ENCODE results near the gene MRPL47. TPM values are rescaled to one million over a fixed set of nuclear protein-coding genes. Genes with fewer than 3 reads are reported as not detected.

MRPL47 gene
- total and polyA plus RNA-seq, 3 donors from 2014 or later, result 30.0 to 88.6 (median 36.1) TPM

DNA sequence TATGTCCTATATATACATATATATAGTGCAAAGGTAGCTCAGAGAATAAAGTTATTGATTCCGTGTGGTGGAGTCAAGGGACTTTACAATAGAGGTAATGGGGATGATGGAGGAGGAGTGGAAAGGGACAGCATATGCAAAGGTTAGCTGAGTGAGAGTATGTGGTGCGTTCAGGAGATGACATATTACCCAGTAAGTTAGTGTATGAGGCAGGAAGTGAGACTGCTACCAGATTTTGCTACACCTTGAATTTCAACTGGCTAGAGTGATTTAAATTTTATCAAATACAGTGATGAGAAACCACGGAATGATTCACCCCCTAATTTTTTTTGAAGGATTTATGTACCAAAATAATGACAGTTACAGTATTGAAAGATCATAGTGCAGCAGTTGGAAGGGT lies 38.9 kb downstream of the MRPL47 start:
- H3K9me3 ChIP-seq, result no peaks in the 10 kb centered on the region
- H3K4me1 ChIP-seq, result peaks cover 4% of the 10 kb centered on the region
- H3K4me3 ChIP-seq, result no peak overlapping the region
- WGBS, 2 donors, result 83% methylated on average over 3 of the region's 3 CpGs
- no peak for DNase-seq
- H3K27ac ChIP-seq, result no peak overlapping the region
- TF ChIP-seq, protein P1, sequence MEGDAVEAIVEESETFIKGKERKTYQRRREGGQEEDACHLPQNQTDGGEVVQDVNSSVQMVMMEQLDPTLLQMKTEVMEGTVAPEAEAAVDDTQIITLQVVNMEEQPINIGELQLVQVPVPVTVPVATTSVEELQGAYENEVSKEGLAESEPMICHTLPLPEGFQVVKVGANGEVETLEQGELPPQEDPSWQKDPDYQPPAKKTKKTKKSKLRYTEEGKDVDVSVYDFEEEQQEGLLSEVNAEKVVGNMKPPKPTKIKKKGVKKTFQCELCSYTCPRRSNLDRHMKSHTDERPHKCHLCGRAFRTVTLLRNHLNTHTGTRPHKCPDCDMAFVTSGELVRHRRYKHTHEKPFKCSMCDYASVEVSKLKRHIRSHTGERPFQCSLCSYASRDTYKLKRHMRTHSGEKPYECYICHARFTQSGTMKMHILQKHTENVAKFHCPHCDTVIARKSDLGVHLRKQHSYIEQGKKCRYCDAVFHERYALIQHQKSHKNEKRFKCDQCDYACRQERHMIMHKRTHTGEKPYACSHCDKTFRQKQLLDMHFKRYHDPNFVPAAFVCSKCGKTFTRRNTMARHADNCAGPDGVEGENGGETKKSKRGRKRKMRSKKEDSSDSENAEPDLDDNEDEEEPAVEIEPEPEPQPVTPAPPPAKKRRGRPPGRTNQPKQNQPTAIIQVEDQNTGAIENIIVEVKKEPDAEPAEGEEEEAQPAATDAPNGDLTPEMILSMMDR (IDR thresholded peaks at IDR 0.05), result no peak
- TF ChIP-seq POLR2A (IDR thresholded peaks at IDR 0.05), result no peak
- no peaks in the 10 kb centered on the region for H3K36me3 ChIP-seq (ENCODE audit: low read depth, missing control alignments)
- intact Hi-C loops (cut with DNase I; ENCODE audit: low total_unique reads), result no loop called here
- no peaks in the 10 kb centered on the region for H3K27me3 ChIP-seq

DNA sequence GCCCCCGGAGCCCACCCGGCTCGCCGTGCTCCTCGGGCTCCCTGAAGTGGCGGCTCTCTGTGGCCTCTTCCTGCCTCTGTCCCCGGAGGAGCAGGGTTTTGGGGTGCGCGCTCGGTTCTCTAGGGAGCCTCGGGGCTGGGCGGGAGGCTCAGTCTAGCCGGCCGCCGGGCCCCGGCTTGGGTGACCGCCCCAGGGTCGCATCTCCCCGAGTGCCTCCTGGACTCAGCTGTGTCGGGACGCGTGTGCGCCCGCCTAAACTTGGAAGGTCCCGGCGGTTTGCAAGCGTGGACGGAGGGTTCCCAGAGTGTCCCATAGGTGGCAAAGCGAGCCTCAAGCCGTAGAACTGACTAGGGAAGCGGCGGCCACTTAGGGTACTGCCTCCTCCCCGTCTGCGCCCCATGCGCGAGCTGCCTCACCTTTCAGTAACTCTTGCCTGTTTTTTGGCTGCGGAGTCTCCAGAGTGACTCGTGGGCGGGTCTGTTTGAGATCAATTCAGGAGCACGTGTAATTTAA lies 41.1 kb downstream of the MRPL47 start:
- WGBS, 2 donors, result 0% methylated on average over 9 to 40 of the region's 40 CpGs
- H3K27ac ChIP-seq, result peak overlapping the region; percentile 91 to 93
- peak; percentile 76 for DNase-seq
- intact Hi-C loops (cut with DNase I; ENCODE audit: low total_unique reads), result no loop called here
- peaks cover 4% of the 10 kb centered on the region for H3K4me1 ChIP-seq
- no peaks in the 10 kb centered on the region for H3K27me3 ChIP-seq
- H3K4me3 ChIP-seq, result peak overlapping the region; percentile 85 to 93
- H3K36me3 ChIP-seq (ENCODE audit: low read depth, missing control alignments), result no peaks in the 10 kb centered on the region
- H3K9me3 ChIP-seq, result no peaks in the 10 kb centered on the region
- TF ChIP-seq POLR2A (IDR thresholded peaks at IDR 0.05), result no peak
- TF ChIP-seq, protein P1 (IDR thresholded peaks at IDR 0.05), result peak in 2 of 3 experiments; percentile 42 to 45

DNA sequence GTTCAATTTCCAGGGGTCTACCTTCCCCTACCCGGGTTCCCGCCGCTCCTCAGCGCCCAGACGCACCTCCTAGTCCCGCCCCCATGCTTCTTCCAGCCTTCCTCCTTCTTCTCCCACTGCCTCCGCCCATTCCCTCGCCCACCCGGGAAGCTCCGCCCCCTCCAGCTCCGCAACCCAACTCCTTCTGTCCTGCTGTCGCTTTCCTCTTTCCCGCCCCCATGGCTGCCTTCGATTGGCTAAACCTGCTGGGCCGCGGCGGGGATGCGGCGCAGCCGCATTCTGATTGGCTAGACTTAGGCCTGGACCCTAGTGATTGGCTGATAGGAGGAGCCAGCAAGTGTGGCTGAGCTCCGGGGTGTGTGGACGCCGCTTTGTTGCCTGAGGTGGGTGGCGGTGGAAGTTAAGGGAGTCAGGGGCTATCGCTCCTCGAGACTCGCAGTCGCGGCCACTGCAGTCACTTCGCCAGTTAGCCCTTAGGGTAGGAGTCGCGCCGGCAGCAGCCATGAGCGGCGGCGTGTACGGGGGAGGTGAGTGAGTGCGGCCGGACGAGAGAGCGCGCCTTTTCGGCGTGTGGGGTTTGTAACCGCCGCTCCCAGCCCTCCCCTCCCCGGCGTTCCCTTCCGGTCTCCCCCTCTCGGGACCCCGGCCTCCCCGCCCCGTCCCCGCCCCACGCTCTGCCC lies 41.7 kb downstream of the MRPL47 start, which contains the start of gene ACTL6A:
Gene ACTL6A (plus strand): TSS at position 336 of the 680 bp plus-strand sequence. CDS start 167 bp downstream, at position 503.
- 0 to 2% methylated on average over 33 to 50 of the region's 55 CpGs for WGBS, 2 donors
- H3K27ac ChIP-seq, result peak within 1 kb of the TSS; percentile 91 to 93
- DNase-seq, result peak; percentile 100

DNA sequence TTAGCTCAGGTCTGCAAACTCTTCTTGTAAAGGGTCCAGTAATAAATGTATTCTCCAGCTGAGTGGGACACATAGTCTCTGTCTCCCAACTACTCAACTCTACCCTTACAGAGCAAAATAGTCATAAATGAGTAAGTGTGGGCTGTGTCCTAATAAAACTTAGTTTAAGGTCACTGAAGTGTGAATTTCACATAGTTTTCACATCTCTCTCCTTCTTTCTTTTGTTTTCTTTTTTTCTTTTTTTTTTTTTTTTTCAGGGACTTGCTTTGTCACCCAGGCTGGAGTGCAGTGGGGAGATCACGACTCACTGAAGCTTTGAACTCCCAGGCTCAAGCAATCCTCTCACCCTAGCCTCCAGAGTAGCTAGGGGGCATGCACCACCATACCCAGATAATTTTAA lies 43.6 kb downstream of the MRPL47 start:
- H3K36me3 ChIP-seq (ENCODE audit: low read depth, missing control alignments), result no peaks in the 10 kb centered on the region
- 80 to 91% methylated on average over 1 of the region's 1 CpG for WGBS, 2 donors
- H3K27ac ChIP-seq, result no peak overlapping the region
- H3K27me3 ChIP-seq, result no peaks in the 10 kb centered on the region
- H3K4me3 ChIP-seq, result no peak overlapping the region
- DNase-seq, result no peak
- peaks cover 4% of the 10 kb centered on the region for H3K4me1 ChIP-seq
- intact Hi-C loops (cut with DNase I; ENCODE audit: low total_unique reads), result no loop called here
- H3K9me3 ChIP-seq, result no peaks in the 10 kb centered on the region
- TF ChIP-seq POLR2A (IDR thresholded peaks at IDR 0.05), result no peak
- TF ChIP-seq, protein P1 (IDR thresholded peaks at IDR 0.05), result no peak

More for the DNA sequence above, 41.7 kb downstream of the MRPL47 start, which contains the start of gene ACTL6A:
- Histone ChIP-seq H3K4me3 (peak within 1 kb of the TSS; percentile 85 to 93), H3K36me3 (ENCODE audit: low read depth, missing control alignments) (no peaks in the 10 kb centered on the region), H3K27me3 (no peaks in the 10 kb centered on the region), H3K9me3 (no peaks in the 10 kb centered on the region), H3K4me1 (peaks cover 4% of the 10 kb centered on the region)
- intact Hi-C loops (cut with DNase I; ENCODE audit: low total_unique reads), result no loop called here
- no peak for TF ChIP-seq POLR2A (IDR thresholded peaks at IDR 0.05)
- TF ChIP-seq, protein P1 (IDR thresholded peaks at IDR 0.05), result no peak
